Activated T-helper 2 cell treated with anti-CD3 and anti-CD28 coated beads, Interferon-gamma antibody, Interleukin-2, Interleukin-4, amounts not matched to agents 10 μg/mL and 5 μg/mL and 100 μg/mL, durations not matched to agents 14 hours and 24 hours and 36 hours (primary cell): ENCODE results near the gene MCF2L. TPM values are rescaled to one million over a fixed set of nuclear protein-coding genes. Genes with fewer than 3 reads are reported as not detected.
"Not testable (repeated sequence)": the region's sequence is repeated elsewhere in the genome, so short reads cannot be mapped to it uniquely, and the experiment has no call there.

Experiments used
- DNase-seq: peaks from one replicate; pipeline ENCODE4 v3.0.0; 2021; ENCODE audit warnings: low spot score
- H3K27ac Mint-ChIP-seq: one replicate; pipeline ENCODE4 v1.8.0; 2021; ENCODE audit warnings: mixed read lengths
- H3K27me3 Mint-ChIP-seq: one replicate; pipeline ENCODE4 v1.8.0; 2021; ENCODE audit warnings: low read depth, mixed read lengths
- H3K36me3 Mint-ChIP-seq: one replicate; pipeline ENCODE4 v1.8.0; 2021; ENCODE audit warnings: low read depth, mixed read lengths
- H3K4me1 Mint-ChIP-seq: one replicate; pipeline ENCODE4 v1.8.0; 2021; ENCODE audit warnings: low read depth, mixed read lengths
- H3K4me3 Mint-ChIP-seq: one replicate; pipeline ENCODE4 v1.8.0; 2021; ENCODE audit warnings: low read depth, mild to moderate bottlenecking, moderate library complexity, mixed read lengths
- H3K9me3 Mint-ChIP-seq: one replicate; pipeline ENCODE4 v1.8.0; 2021; ENCODE audit warnings: mixed read lengths
- intact Hi-C: fragments of 100-400 bp; cut with micrococcal nuclease; formaldehyde crosslinking; loops from one replicate; pipeline ENCODE4 v1.15.1; 2023
- total RNA-seq: library from RNA; stranded (reverse); gene quantifications from 2 replicates; pipeline ENCODE4 v1.2.3, GENCODE V29; 2022

MCF2L gene
- total RNA-seq, 1 donor from 2014 or later = 0.23 TPM

- Mint-ChIP-seq H3K27ac (no peak overlapping the region), H3K27me3 (no peaks in the 10 kb centered on the region), H3K36me3 (no peaks in the 10 kb centered on the region), H3K4me3 (no peak overlapping the region), H3K4me1 (no peaks in the 10 kb centered on the region), H3K9me3 (no peaks in the 10 kb centered on the region)
- intact Hi-C loops = no loop called here
- no peak for DNase-seq
Measured at GRCh38 chr13:113049981-113050380, 81.0 kb downstream of the MCF2L start.

- DNase-seq = no peak
- H3K27me3 Mint-ChIP-seq = no peaks in the 10 kb centered on the region
- intact Hi-C loops = no loop called here
- no peaks in the 10 kb centered on the region for H3K36me3 Mint-ChIP-seq
- no peak overlapping the region for H3K4me3 Mint-ChIP-seq
- H3K4me1 Mint-ChIP-seq = no peaks in the 10 kb centered on the region
- no peak overlapping the region for H3K27ac Mint-ChIP-seq
- no peaks in the 10 kb centered on the region for H3K9me3 Mint-ChIP-seq
Measured at GRCh38 chr13:113050734-113051431, 81.9 kb downstream of the MCF2L start.

GRCh38 chr13:113051641-113052040 lies 82.6 kb downstream of the MCF2L start:
- Mint-ChIP-seq H3K36me3 (no peaks in the 10 kb centered on the region), H3K27ac (no peak overlapping the region), H3K4me1 (no peaks in the 10 kb centered on the region), H3K9me3 (no peaks in the 10 kb centered on the region), H3K27me3 (no peaks in the 10 kb centered on the region), H3K4me3 (no peak overlapping the region)
- intact Hi-C loops = no loop called here
- DNase-seq = no peak

- intact Hi-C loops = no loop called here
- no peaks in the 10 kb centered on the region for H3K9me3 Mint-ChIP-seq
- H3K4me1 Mint-ChIP-seq = no peaks in the 10 kb centered on the region
- no peak overlapping the region for H3K4me3 Mint-ChIP-seq
- H3K27ac Mint-ChIP-seq = no peak overlapping the region
- H3K36me3 Mint-ChIP-seq = no peaks in the 10 kb centered on the region
- H3K27me3 Mint-ChIP-seq = no peaks in the 10 kb centered on the region
- DNase-seq = no peak
Measured at GRCh38 chr13:113052206-113052605, 83.2 kb downstream of the MCF2L start.

- intact Hi-C loops = no loop called here
- H3K4me3 Mint-ChIP-seq = no peak overlapping the region
- H3K9me3 Mint-ChIP-seq = no peaks in the 10 kb centered on the region
- no peaks in the 10 kb centered on the region for H3K4me1 Mint-ChIP-seq
- H3K36me3 Mint-ChIP-seq = no peaks in the 10 kb centered on the region
- H3K27me3 Mint-ChIP-seq = no peaks in the 10 kb centered on the region
- no peak for DNase-seq
- H3K27ac Mint-ChIP-seq = no peak overlapping the region
Measured at GRCh38 chr13:113052971-113053370, 84.0 kb downstream of the MCF2L start.

GRCh38 chr13:113053376-113053775 lies 84.4 kb downstream of the MCF2L start:
- Mint-ChIP-seq H3K36me3 (no peaks in the 10 kb centered on the region), H3K27me3 (no peaks in the 10 kb centered on the region), H3K27ac (no peak overlapping the region), H3K4me1 (no peaks in the 10 kb centered on the region), H3K9me3 (no peaks in the 10 kb centered on the region), H3K4me3 (no peak overlapping the region)
- intact Hi-C loops = no loop called here
- no peak for DNase-seq

GRCh38 chr13:113053801-113054604 lies 85.0 kb downstream of the MCF2L start:
- Mint-ChIP-seq H3K27ac (no peak overlapping the region), H3K27me3 (no peaks in the 10 kb centered on the region), H3K4me3 (no peak overlapping the region), H3K36me3 (no peaks in the 10 kb centered on the region), H3K4me1 (no peaks in the 10 kb centered on the region), H3K9me3 (no peaks in the 10 kb centered on the region)
- intact Hi-C loops = no loop called here
- no peak for DNase-seq

- no peak overlapping the region for H3K27ac Mint-ChIP-seq
- no peak overlapping the region for H3K4me3 Mint-ChIP-seq
- H3K4me1 Mint-ChIP-seq = no peaks in the 10 kb centered on the region
- intact Hi-C loops = no loop called here
- no peak for DNase-seq
- H3K27me3 Mint-ChIP-seq = no peaks in the 10 kb centered on the region
- no peaks in the 10 kb centered on the region for H3K36me3 Mint-ChIP-seq
- no peaks in the 10 kb centered on the region for H3K9me3 Mint-ChIP-seq
Measured at GRCh38 chr13:113057084-113057483, 88.1 kb downstream of the MCF2L start.

GRCh38 chr13:113057559-113057958 lies 88.5 kb downstream of the MCF2L start:
- H3K27me3 Mint-ChIP-seq, H3K4me3 Mint-ChIP-seq, H3K4me1 Mint-ChIP-seq, H3K27ac Mint-ChIP-seq, intact Hi-C loops, DNase-seq, H3K36me3 Mint-ChIP-seq, H3K9me3 Mint-ChIP-seq: not testable (repeated sequence)

- H3K4me3 Mint-ChIP-seq = no peak overlapping the region
- H3K27me3 Mint-ChIP-seq = no peaks in the 10 kb centered on the region
- no peaks in the 10 kb centered on the region for H3K36me3 Mint-ChIP-seq
- no peak for DNase-seq
- intact Hi-C loops = no loop called here
- H3K27ac Mint-ChIP-seq = no peak overlapping the region
- no peaks in the 10 kb centered on the region for H3K4me1 Mint-ChIP-seq
- no peaks in the 10 kb centered on the region for H3K9me3 Mint-ChIP-seq
Measured at GRCh38 chr13:113058129-113058987, 89.3 kb downstream of the MCF2L start.

GRCh38 chr13:113058988-113059850 lies 90.2 kb downstream of the MCF2L start:
- no peak for DNase-seq
- H3K36me3 Mint-ChIP-seq = no peaks in the 10 kb centered on the region
- intact Hi-C loops = no loop called here
- no peak overlapping the region for H3K4me3 Mint-ChIP-seq
- no peaks in the 10 kb centered on the region for H3K27me3 Mint-ChIP-seq
- no peaks in the 10 kb centered on the region for H3K9me3 Mint-ChIP-seq
- H3K4me1 Mint-ChIP-seq = no peaks in the 10 kb centered on the region
- no peak overlapping the region for H3K27ac Mint-ChIP-seq

- no peaks in the 10 kb centered on the region for H3K36me3 Mint-ChIP-seq
- H3K4me1 Mint-ChIP-seq = no peaks in the 10 kb centered on the region
- no peaks in the 10 kb centered on the region for H3K9me3 Mint-ChIP-seq
- H3K4me3 Mint-ChIP-seq = no peak overlapping the region
- no peaks in the 10 kb centered on the region for H3K27me3 Mint-ChIP-seq
- intact Hi-C loops = no loop called here
- H3K27ac Mint-ChIP-seq = no peak overlapping the region
- DNase-seq = no peak
Measured at GRCh38 chr13:113059891-113060290, 90.9 kb downstream of the MCF2L start.
